Panc1 (cell line): Measurements from ENCODE around the gene ADGRF5. TPM values are rescaled to one million over a fixed set of nuclear protein-coding genes. Genes with fewer than 3 reads are reported as not detected.
A peak's percentile ranks its signal among the peaks of the same experiment; 100 is the strongest.

Experiments
- ATAC-seq: fragments of 200-7000 bp; cut with Tn5 transposase; 2 replicates; pipeline ENCODE4 v1.9.1; 2020; ENCODE audit warnings: mild to moderate bottlenecking, moderate library complexity
- BruUV-seq: library from RNA; stranded (reverse); fragments of 400-500 nt; replicated peaks from 2 replicates; lab custom pipeline; 2021; lab: Mats Ljungman, UMichigan
- CTCF ChIA-PET: fragments of 300-600 bp; sonication (Branson Sonifier 250); formaldehyde crosslinking; loops from one replicate; lab custom pipeline; 2022; ENCODE audit warnings: antibody characterized with exemption; lab: Charles Lee
- POLR2A ChIA-PET: fragments of 300-600 bp; sonication (Branson Sonifier 250); formaldehyde crosslinking; loops from one replicate; lab custom pipeline; 2022; ENCODE audit warnings: antibody characterized with exemption; lab: Charles Lee
- DNase-seq: peaks from one replicate; pipeline ENCODE4 v3.0.0-alpha.2; 2010; ENCODE audit warnings: low read depth, low spot score
- H3K27ac ChIP-seq: 2 replicates; pipeline ENCODE4 v1.5.1; 2011; ENCODE audit warnings: mild to moderate bottlenecking, low read length, inconsistent platforms
- H3K27me3 ChIP-seq: fragments of 200-500 bp; sonication (Bioruptor generic); 2 replicates; pipeline ENCODE4 v1.6.0; 2014; ENCODE audit warnings: low read length, inconsistent platforms; ENCODE audit not compliant: control insufficient read depth, insufficient read depth
- H3K36me3 ChIP-seq: fragments of 200-500 bp; sonication (Bioruptor generic); 2 replicates; pipeline ENCODE4 v1.5.1; 2014; ENCODE audit warnings: inconsistent platforms, mild to moderate bottlenecking, low read length, moderate library complexity; ENCODE audit not compliant: control insufficient read depth, insufficient read depth
- H3K4me1 ChIP-seq: 2 replicates; pipeline ENCODE4 v1.5.1; 2011; ENCODE audit warnings: inconsistent platforms, mild to moderate bottlenecking, low read length, moderate library complexity; ENCODE audit not compliant: control insufficient read depth, insufficient read depth
- H3K4me3 ChIP-seq, 2 experiments: 2 replicates each; pipeline ENCODE4 v1.5.1; 2011 to 2012; ENCODE audit warnings: low read depth in 2 of 2, low read length in 2 of 2, mild to moderate bottlenecking in 2 of 2, inconsistent platforms in 1 of 2, moderate library complexity in 1 of 2
- H3K9me3 ChIP-seq: fragments of 200-500 bp; sonication (Bioruptor generic); 2 replicates; pipeline ENCODE4 v1.5.1; 2014; ENCODE audit warnings: low read depth, mild to moderate bottlenecking, inconsistent platforms, low read length, moderate library complexity; ENCODE audit not compliant: control insufficient read depth, insufficient read depth
- POLR2AphosphoS5 ChIP-seq: IDR thresholded peaks from 2 replicates; pipeline ENCODE4 v1.6.1; 2012; ENCODE audit warnings: mild to moderate bottlenecking, low read depth, low read length, moderate library complexity
- SIN3A ChIP-seq: IDR thresholded peaks from 2 replicates; pipeline ENCODE4 v1.6.1; 2012; ENCODE audit warnings: low read depth, mild to moderate bottlenecking, low read length, moderate library complexity, borderline replicate concordance; ENCODE audit not compliant: insufficient read depth
- TCF7L2 ChIP-seq: IDR thresholded peaks from 2 replicates; pipeline ENCODE4 v1.6.1; 2011; ENCODE audit warnings: mild to moderate bottlenecking, low read depth, low read length, inconsistent platforms
- in situ Hi-C: cut with HindIII; loops from 2 replicates; pipeline ENCODE4 v1.10.0; 2016; ENCODE audit warnings: low sequenced_read_pairs, low pct_unique_long_range_greater_than_20kb
- intact Hi-C: fragments of 100-400 bp; cut with micrococcal nuclease; formaldehyde crosslinking; loops from one replicate; pipeline ENCODE4 v1.10.0; 2022; ENCODE audit not compliant: unreplicated experiment
- total RNA-seq: library from RNA; stranded (reverse); gene quantifications from one replicate; pipeline ENCODE4 v1.2.1, GENCODE V29; 2021; ENCODE audit not compliant: unreplicated experiment
- TF ChIP-seq, protein P1 (sequence below), 2 experiments: IDR thresholded peaks; 2 replicates each; pipeline ENCODE4 v1.6.1; 2011 to 2012; ENCODE audit warnings: low read depth in 2 of 2, control low read depth in 1 of 2, low read length in 1 of 2, mild to moderate bottlenecking in 1 of 2, moderate library complexity in 1 of 2; ENCODE audit not compliant: insufficient read depth in 1 of 2
- TF ChIP-seq, protein P2 (sequence below): fragments of 450-650 bp; IDR thresholded peaks from 2 replicates; pipeline ENCODE4 v1.5.1; 2017; ENCODE audit warnings: mild to moderate bottlenecking

The ADGRF5 gene
- total RNA-seq, 1 experiment from 2014 or later, result 0.18 TPM

DNA sequence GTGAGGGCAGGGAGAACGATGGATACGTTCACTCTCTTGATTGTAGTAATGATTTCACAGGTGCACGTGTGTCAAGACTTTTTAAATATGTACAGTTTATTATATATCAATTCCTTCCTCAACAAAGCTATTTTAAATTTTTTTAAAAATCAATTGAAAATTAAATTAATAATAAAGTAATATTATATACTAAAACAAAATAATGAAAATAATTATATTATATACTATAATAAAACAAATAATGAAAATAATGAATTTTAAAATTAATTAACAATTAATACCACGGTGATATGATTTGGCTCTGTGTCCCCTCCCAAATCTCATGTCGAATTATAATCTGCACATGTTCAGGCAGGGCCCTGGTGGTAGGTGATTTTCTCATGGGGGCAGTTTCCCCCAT lies 42.7 kb downstream of the ADGRF5 start:
- BruUV-seq, result no TSS peak
- ChIA-PET CTCF (no interaction called here), POLR2A (no interaction called here)
- H3K9me3 ChIP-seq, result no peaks in the 10 kb centered on the region
- in situ Hi-C loops, result no loop called here
- no peaks in the 10 kb centered on the region for H3K4me1 ChIP-seq
- intact Hi-C loops, result no loop called here
- H3K36me3 ChIP-seq, result no peaks in the 10 kb centered on the region
- H3K4me3 ChIP-seq, result no peak overlapping the region
- H3K27ac ChIP-seq, result no peak overlapping the region
- TF ChIP-seq SIN3A (no peak), TCF7L2 (no peak), POLR2AphosphoS5 (no peak)
- TF ChIP-seq, protein P1, sequence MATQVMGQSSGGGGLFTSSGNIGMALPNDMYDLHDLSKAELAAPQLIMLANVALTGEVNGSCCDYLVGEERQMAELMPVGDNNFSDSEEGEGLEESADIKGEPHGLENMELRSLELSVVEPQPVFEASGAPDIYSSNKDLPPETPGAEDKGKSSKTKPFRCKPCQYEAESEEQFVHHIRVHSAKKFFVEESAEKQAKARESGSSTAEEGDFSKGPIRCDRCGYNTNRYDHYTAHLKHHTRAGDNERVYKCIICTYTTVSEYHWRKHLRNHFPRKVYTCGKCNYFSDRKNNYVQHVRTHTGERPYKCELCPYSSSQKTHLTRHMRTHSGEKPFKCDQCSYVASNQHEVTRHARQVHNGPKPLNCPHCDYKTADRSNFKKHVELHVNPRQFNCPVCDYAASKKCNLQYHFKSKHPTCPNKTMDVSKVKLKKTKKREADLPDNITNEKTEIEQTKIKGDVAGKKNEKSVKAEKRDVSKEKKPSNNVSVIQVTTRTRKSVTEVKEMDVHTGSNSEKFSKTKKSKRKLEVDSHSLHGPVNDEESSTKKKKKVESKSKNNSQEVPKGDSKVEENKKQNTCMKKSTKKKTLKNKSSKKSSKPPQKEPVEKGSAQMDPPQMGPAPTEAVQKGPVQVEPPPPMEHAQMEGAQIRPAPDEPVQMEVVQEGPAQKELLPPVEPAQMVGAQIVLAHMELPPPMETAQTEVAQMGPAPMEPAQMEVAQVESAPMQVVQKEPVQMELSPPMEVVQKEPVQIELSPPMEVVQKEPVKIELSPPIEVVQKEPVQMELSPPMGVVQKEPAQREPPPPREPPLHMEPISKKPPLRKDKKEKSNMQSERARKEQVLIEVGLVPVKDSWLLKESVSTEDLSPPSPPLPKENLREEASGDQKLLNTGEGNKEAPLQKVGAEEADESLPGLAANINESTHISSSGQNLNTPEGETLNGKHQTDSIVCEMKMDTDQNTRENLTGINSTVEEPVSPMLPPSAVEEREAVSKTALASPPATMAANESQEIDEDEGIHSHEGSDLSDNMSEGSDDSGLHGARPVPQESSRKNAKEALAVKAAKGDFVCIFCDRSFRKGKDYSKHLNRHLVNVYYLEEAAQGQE (IDR thresholded peaks at IDR 0.05; ENCODE audit: insufficient read depth in 1 of 2, low read depth in 2 of 2, low read length in 1 of 2), result no peak
- TF ChIP-seq, protein P2, sequence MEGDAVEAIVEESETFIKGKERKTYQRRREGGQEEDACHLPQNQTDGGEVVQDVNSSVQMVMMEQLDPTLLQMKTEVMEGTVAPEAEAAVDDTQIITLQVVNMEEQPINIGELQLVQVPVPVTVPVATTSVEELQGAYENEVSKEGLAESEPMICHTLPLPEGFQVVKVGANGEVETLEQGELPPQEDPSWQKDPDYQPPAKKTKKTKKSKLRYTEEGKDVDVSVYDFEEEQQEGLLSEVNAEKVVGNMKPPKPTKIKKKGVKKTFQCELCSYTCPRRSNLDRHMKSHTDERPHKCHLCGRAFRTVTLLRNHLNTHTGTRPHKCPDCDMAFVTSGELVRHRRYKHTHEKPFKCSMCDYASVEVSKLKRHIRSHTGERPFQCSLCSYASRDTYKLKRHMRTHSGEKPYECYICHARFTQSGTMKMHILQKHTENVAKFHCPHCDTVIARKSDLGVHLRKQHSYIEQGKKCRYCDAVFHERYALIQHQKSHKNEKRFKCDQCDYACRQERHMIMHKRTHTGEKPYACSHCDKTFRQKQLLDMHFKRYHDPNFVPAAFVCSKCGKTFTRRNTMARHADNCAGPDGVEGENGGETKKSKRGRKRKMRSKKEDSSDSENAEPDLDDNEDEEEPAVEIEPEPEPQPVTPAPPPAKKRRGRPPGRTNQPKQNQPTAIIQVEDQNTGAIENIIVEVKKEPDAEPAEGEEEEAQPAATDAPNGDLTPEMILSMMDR, result no peak
- no peak for ATAC-seq
- no peak for DNase-seq
- H3K27me3 ChIP-seq, result no peaks in the 10 kb centered on the region

DNA sequence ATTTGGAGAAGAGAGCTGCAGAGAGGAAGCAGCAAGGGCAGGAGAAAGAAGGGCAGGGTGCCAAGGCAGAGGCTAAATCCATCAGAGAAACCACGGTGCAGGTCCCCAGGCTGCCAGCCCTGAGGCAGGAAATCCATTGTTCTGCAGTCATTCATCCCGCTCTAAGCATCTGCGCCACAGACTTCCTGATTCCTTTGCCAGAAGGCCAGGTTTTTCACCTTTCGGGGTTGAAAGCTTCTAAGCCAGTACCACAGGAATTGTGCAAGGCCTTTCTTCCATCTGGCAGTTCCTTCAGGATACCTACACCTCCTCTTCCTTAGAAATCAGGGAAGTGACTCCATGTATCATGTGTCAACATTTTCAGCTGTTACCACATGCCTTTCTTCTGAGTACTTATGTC lies 45.6 kb downstream of the ADGRF5 start:
- ChIA-PET POLR2A (no interaction called here), CTCF (interaction anchor here (0.6 kb wide), 1 partner anchor 78 kb away, joined by 7 read pairs; no protein-coding TSS in a partner anchor)
- DNase-seq (peak; percentile 12), ATAC-seq (peak; percentile 62; the same call in 1 of the 2 replicates)
- Histone ChIP-seq H3K9me3 (no peaks in the 10 kb centered on the region), H3K36me3 (no peaks in the 10 kb centered on the region), H3K4me3 (no peak overlapping the region), H3K27me3 (no peaks in the 10 kb centered on the region), H3K27ac (no peak overlapping the region), H3K4me1 (no peaks in the 10 kb centered on the region)
- TF ChIP-seq TCF7L2, result no peak
- no peak for TF ChIP-seq SIN3A
- no peak for TF ChIP-seq POLR2AphosphoS5
- TF ChIP-seq, protein P1 (IDR thresholded peaks at IDR 0.05; ENCODE audit: insufficient read depth in 1 of 2, low read depth in 2 of 2, low read length in 1 of 2), result no peak
- TF ChIP-seq, protein P2, result no peak
- no TSS peak for BruUV-seq
- in situ Hi-C loops, result no loop called here
- intact Hi-C loops, result no loop called here
